Neutrophil (primary cell): ENCODE data around the gene IL31.

Source experiments
- H3K27ac ChIP-seq: fragments of 200-600 bp; sonication (generic); 2 replicates; pipeline ENCODE4 v1.5.1; 2016; ENCODE audit warnings: mild to moderate bottlenecking, moderate library complexity
- H3K27me3 ChIP-seq: fragments of 200-600 bp; sonication (generic); 2 replicates; pipeline ENCODE4 v1.6.0; 2016; ENCODE audit warnings: mild to moderate bottlenecking
- H3K36me3 ChIP-seq: fragments of 200-600 bp; sonication (generic); 2 replicates; pipeline ENCODE4 v1.5.1; 2017
- H3K4me1 ChIP-seq, 2 experiments: fragments of 200-600 bp in 1 of 2; sonication (generic) in 1 of 2; 1 replicate in 1 of 2; 2 replicates in 1 of 2; pipeline versions ENCODE4 v1.5.1 to v1.6.1; 2013 to 2016; ENCODE audit warnings: low read depth in 1 of 2, low read length in 1 of 2, mild to moderate bottlenecking in 1 of 2, moderate library complexity in 1 of 2; ENCODE audit not compliant: control insufficient read depth in 1 of 2, insufficient read depth in 1 of 2
- H3K4me3 ChIP-seq, 2 experiments: fragments of 200-600 bp in 1 of 2; sonication (generic) in 1 of 2; 1 replicate in 1 of 2; 2 replicates in 1 of 2; pipeline ENCODE4 v1.5.1; 2013 to 2016; ENCODE audit warnings: low read depth in 1 of 2, low read length in 1 of 2, mild to moderate bottlenecking in 1 of 2, moderate library complexity in 1 of 2
- H3K9me3 ChIP-seq: fragments of 200-600 bp; sonication (generic); 2 replicates; pipeline ENCODE4 v1.5.1; 2016
- CTCF ChIP-seq: fragments of 200-600 bp; sonication (generic); IDR thresholded peaks from 2 replicates; pipeline ENCODE4 v1.5.1; 2016; ENCODE audit warnings: antibody characterized with exemption

IL31 gene

DNA sequence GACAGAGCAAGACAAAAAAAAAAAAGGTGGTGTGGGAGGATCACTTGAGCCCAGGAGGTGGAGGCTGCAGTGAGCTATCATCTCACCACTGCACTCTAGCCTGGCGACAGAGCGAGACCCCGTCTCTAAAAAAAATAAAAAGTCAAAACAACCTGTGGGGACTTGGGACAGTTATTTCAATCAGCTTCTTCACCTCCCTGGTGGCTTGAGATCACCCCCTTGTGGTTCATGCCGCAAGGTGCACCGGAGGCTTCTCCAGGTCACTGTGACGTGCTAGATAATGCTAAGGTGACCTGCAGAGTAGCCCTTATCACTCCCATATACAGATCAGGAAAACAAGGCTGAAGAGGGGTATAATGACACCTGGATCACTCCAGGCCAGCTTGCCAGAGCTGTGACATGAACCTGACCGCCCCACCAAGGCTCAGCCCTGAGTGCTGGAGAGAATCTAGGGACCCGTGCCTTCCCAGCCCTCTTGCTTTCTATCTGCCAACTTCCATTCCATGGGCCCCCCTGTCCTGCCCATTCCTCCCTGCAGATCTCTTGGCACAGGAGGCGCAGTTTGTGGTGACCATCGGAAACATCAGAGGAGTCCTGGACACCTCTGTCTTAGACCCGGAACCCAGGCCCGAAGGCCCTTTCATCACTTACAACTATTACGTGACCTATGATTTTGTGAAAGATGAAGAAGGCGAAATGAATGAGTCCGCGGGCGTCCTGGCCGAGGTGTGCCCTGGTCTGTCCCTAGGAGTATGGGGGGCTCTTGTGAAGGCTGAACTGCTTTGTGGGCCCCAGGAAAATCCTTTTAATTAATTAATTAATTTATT, 17.0 kb upstream of the IL31 start:
- H3K4me1 ChIP-seq: no peaks in the 10 kb centered on the region
- H3K36me3 ChIP-seq: no peaks in the 10 kb centered on the region
- H3K4me3 ChIP-seq: no peak overlapping the region
- H3K27ac ChIP-seq: no peak overlapping the region
- TF ChIP-seq CTCF: no peak
- H3K9me3 ChIP-seq: no peaks in the 10 kb centered on the region
- no peaks in the 10 kb centered on the region for H3K27me3 ChIP-seq

- H3K9me3 ChIP-seq: no peaks in the 10 kb centered on the region
- H3K27me3 ChIP-seq: peaks cover 6% of the 10 kb centered on the region
- no peak overlapping the region for H3K4me3 ChIP-seq
- TF ChIP-seq CTCF: no peak
- no peaks in the 10 kb centered on the region for H3K4me1 ChIP-seq
- H3K27ac ChIP-seq: no peak overlapping the region
- no peaks in the 10 kb centered on the region for H3K36me3 ChIP-seq
Observed at GRCh38 chr12:122189626-122190475, 15.8 kb upstream of the IL31 start.

DNA sequence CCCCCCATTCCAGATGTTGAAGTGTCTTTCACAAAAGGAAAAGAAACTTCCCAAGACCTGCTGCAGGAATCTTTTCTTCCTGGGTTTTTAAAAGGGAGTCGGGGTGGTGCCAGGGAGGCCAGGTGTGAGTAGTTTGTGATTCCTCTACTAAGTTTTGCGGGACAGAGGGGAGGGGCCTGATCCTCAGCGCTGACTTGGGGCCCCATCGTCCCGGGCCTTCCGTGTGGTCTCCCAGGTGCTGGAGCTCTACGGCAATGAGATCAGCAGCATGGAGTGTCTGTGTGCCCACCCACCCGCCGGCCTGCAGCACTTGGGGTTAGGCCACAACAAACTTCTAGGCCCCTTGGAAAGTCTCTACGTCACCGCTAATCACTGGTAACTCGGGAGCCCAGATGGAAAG, 13.4 kb upstream of the IL31 start:
- no peaks in the 10 kb centered on the region for H3K9me3 ChIP-seq
- no peak overlapping the region for H3K4me3 ChIP-seq
- H3K4me1 ChIP-seq: peaks cover 14% of the 10 kb centered on the region in 2 experiments
- no peak overlapping the region for H3K27ac ChIP-seq
- TF ChIP-seq CTCF: no peak
- H3K27me3 ChIP-seq: peaks cover 29% of the 10 kb centered on the region
- no peaks in the 10 kb centered on the region for H3K36me3 ChIP-seq

GRCh38 chr12:122185494-122186082, 11.6 kb upstream of the IL31 start:
- no peak for TF ChIP-seq CTCF
- Histone ChIP-seq H3K27ac (no peak overlapping the region), H3K4me1 (peaks cover 14% of the 10 kb centered on the region in 2 experiments), H3K27me3 (peaks cover 40% of the 10 kb centered on the region), H3K4me3 (no peak overlapping the region), H3K36me3 (no peaks in the 10 kb centered on the region), H3K9me3 (no peaks in the 10 kb centered on the region)

GRCh38 chr12:122185079-122185478, 11.1 kb upstream of the IL31 start:
- H3K4me3 ChIP-seq: no peak overlapping the region
- no peaks in the 10 kb centered on the region for H3K36me3 ChIP-seq
- peaks cover 14% of the 10 kb centered on the region in 2 experiments for H3K4me1 ChIP-seq
- H3K27me3 ChIP-seq: peaks cover 40% of the 10 kb centered on the region
- no peak overlapping the region for H3K27ac ChIP-seq
- H3K9me3 ChIP-seq: no peaks in the 10 kb centered on the region
- TF ChIP-seq CTCF: no peak
